Activated naive CD4-positive, alpha-beta T cell treated with anti-CD3 and anti-CD28 coated beads, Interleukin-2, amount 50 U/mL, for 72 hours (primary cell): ENCODE results near the gene GPR27. TPM values are rescaled to one million over a fixed set of nuclear protein-coding genes. Genes with fewer than 3 reads are reported as not detected.

Source experiments
- ATAC-seq, 2 donors: fragments of 150-1000 bp; cut with Tn5 transposase; 2 replicates each; pipeline ENCODE4 v1.10.0; 2021; ENCODE audit warnings: mild to moderate bottlenecking in 2 of 2, moderate library complexity in 2 of 2
- DNase-seq, 2 donors: peaks; one replicate each; pipeline ENCODE4 v3.0.0; 2021 to 2022; ENCODE audit warnings: low spot score in 2 of 2
- H3K27ac Mint-ChIP-seq, 2 donors: one replicate each; pipeline ENCODE4 v1.8.0; 2022; ENCODE audit warnings: mild to moderate bottlenecking in 2 of 2, mixed read lengths in 2 of 2
- H3K36me3 Mint-ChIP-seq, 2 donors: one replicate each; pipeline ENCODE4 v1.8.0; 2022; ENCODE audit warnings: mixed read lengths in 2 of 2
- H3K9me3 Mint-ChIP-seq, 2 donors: one replicate each; pipeline ENCODE4 v1.8.0; 2022; ENCODE audit warnings: mixed read lengths in 2 of 2
- total RNA-seq, 2 donors: library from RNA; stranded (reverse); gene quantifications; one replicate each; pipeline ENCODE4 v1.2.3, GENCODE V29; 2022

The GPR27 gene, protein sequence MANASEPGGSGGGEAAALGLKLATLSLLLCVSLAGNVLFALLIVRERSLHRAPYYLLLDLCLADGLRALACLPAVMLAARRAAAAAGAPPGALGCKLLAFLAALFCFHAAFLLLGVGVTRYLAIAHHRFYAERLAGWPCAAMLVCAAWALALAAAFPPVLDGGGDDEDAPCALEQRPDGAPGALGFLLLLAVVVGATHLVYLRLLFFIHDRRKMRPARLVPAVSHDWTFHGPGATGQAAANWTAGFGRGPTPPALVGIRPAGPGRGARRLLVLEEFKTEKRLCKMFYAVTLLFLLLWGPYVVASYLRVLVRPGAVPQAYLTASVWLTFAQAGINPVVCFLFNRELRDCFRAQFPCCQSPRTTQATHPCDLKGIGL
- total RNA-seq: under 1 TPM in 1 of 2 donors, not detected in 1; 0.74 TPM

DNA sequence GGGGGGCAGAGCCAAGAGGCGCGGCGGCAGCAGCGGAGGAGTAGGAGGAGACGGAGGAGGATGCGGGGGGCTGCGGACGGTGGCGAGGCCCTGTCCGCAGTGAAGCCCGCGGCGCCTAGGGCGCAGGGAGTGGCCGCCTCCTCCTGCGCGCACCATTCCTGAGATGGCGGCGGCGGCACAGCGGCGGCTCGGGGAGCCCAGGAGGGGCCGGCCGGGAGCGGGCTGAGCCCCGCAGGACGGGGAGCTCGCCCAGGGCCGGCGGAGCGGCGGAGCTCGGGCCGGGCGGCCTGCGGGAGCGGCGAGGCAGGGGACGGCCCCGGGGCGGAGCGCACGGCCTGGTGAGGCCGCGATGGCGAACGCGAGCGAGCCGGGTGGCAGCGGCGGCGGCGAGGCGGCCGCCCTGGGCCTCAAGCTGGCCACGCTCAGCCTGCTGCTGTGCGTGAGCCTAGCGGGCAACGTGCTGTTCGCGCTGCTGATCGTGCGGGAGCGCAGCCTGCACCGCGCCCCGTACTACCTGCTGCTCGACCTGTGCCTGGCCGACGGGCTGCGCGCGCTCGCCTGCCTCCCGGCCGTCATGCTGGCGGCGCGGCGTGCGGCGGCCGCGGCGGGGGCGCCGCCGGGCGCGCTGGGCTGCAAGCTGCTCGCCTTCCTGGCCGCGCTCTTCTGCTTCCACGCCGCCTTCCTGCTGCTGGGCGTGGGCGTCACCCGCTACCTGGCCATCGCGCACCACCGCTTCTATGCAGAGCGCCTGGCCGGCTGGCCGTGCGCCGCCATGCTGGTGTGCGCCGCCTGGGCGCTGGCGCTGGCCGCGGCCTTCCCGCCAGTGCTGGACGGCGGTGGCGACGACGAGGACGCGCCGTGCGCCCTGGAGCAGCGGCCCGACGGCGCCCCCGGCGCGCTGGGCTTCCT lies at the start of gene GPR27:
TSS of gene GPR27 (plus strand) at position 155 of the 909 bp plus-strand sequence. CDS start at position 350, 195 bp downstream.
- DNase-seq (peak in 1 of 2 donors; percentile 35), ATAC-seq (peak; percentile 63 to 79)
- H3K27ac Mint-ChIP-seq: no peak within 1 kb of the TSS
- peaks cover 0 to 5% of the 10 kb centered on the region in 2 donors for H3K36me3 Mint-ChIP-seq
- H3K9me3 Mint-ChIP-seq: no peaks in the 10 kb centered on the region

DNA sequence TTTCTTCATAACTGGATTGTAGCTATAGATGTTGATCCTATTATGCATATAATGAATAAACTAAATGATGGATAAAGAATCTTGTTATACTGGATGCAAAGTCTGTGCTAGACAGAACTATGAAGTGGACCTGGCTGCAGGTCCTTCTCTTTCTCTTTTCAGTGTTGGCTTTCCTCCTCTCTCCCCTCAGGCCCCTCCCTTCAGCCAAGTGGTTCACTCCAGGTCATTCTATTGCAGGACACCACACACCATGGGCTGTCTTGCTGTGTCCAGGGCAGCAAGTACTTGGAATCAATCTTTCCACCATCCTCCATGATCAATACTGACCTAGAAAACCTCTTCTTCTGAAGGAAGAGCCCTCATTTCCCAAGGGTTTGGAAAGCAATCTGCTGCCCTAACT lies 48.7 kb upstream of the GPR27 start:
- Mint-ChIP-seq H3K9me3 (peaks cover 0 to 5% of the 10 kb centered on the region in 2 donors), H3K36me3 (peaks cover 0 to 12% of the 10 kb centered on the region in 2 donors), H3K27ac (peak overlapping the region in 1 of 2 donors; percentile 15)
- ATAC-seq (no peak), DNase-seq (no peak)

DNA sequence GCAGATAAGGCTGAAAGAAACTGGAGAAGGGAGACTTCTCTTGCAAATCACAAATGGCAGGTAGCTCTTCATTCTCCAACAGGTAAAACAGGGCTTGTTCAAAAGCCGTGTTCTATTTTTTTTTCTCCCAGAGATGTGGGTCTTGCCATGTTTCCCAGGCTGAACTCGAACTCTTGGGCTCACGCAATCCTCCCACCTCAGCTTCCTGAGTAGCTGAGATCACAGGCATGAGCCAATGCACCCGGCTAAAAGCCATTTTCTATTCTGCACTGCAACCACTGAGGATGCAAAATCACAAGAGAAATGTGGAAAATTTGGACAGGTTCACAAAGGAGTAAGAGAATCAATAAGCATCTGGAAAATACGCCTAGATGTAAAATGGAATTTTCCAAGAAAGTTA lies 48.0 kb upstream of the GPR27 start:
- Mint-ChIP-seq H3K9me3 (peaks cover 0 to 5% of the 10 kb centered on the region in 2 donors), H3K27ac (no peak overlapping the region), H3K36me3 (peaks cover 0 to 12% of the 10 kb centered on the region in 2 donors)
- ATAC-seq: no peak
- no peak for DNase-seq

DNA sequence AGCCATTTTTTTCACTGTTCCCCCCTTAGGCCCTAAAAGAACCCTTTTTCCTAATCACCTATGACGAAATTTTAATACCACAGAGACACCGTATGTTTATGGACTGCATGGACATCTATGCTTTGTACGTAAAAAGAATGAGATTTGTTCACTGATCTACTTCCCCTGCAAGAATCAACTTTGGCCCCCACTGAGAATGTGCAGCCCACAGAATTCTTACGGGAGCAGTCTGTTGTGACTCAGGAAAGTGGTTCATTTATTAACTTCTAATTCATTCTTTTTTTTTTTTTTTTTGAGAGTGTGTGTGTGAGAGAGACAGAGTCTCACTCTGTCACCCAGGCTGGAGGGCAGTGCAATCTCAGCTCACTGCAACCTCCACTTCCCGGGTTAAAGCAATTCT lies 46.1 kb upstream of the GPR27 start:
- DNase-seq: no peak
- Mint-ChIP-seq H3K36me3 (peaks cover 0 to 7% of the 10 kb centered on the region in 2 donors), H3K9me3 (peaks cover 0 to 5% of the 10 kb centered on the region in 2 donors), H3K27ac (no peak overlapping the region)
- ATAC-seq: no peak

DNA sequence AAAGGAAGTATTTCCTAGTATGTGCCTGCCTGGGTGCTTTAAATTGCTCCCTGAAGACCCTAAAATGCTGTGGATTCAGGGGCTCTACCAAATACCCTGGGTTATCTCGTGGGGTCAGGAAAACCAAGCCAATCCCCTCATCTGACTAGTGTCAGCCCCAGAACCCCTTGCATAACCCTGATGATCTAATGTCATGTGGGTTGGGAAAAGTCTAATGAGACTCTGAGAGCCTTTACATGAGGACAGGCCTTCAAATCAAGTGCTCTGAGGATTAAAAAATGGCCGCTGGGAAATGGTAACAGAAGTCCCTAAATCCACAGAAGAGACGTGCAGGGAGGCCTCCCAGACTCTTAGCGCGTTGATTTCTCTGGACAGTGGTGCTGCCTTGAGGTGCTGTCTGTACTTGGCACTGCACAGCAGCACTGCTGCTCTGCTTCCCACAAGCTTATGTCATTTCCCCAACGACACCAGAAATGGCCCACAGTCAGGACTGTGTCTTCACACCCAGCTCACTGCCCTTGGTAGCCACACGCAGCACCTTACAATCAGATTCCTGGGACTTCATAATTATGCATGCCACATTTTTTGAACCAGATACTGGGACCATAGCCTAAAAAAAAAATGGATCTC lies 45.1 kb upstream of the GPR27 start:
- Mint-ChIP-seq H3K36me3 (peaks cover 0 to 7% of the 10 kb centered on the region in 2 donors), H3K27ac (no peak overlapping the region), H3K9me3 (peaks cover 0 to 5% of the 10 kb centered on the region in 2 donors)
- ATAC-seq (no peak), DNase-seq (no peak)

DNA sequence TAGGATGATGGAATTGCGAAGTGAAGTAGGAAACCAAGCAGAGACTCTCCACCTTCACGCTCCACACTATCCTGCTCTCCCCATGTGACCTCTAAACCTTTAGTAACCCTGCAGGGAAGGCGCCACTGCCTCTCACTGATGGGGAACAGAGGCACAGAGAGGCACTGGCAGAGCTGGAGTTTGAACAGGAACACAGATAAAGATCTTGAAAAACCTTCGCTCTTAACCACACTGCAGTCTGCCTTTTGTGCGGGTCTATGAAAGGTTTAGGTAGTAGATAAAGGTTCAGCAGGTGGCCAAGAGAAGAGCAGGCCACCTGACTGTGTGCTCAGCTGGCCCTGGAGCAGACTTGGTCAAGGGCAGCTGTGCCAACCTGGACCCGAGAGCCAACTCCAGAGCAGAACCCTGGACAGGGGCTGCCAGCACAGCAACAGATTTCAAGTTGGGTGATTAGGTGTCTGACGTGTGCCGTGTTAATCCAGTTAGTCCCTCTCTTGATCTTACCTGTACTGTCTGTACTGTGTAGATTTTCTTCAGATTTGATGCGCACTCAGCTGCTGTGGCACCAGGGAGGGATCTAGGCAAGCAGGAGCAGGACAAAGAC lies 43.6 kb upstream of the GPR27 start:
- H3K27ac Mint-ChIP-seq: peak overlapping the region; percentile 3 to 39
- H3K9me3 Mint-ChIP-seq: no peaks in the 10 kb centered on the region
- H3K36me3 Mint-ChIP-seq: no peaks in the 10 kb centered on the region
- ATAC-seq (peak in 1 of 2 donors; percentile 19), DNase-seq (no peak)

DNA sequence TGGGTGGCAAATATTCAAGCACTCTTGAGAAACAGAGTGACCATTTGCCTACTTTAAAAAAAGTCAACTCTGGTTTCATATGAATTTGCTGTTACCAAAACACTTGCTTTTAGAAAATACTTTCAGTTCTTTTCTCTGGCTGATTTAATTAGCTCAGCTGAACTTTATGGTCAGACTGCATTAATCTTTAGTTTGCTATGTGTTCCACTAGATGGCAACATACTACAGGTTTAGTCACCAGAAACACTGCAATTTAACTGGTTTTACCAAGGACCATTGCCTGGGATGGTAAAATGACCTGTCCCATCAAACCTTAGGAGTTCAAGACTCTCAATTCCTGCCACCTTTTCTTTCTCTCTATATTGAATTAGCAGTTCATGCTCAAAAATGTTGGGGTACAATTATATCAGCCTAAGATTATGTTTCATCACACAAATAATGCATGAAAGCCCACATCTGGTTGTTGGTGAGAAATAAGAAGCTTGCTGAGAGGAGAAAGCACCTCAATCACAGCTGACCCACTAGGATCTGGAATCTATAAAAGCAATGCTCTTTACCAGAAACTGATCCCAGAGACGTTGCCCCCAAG lies 42.7 kb upstream of the GPR27 start:
- H3K9me3 Mint-ChIP-seq: no peaks in the 10 kb centered on the region
- no peak overlapping the region for H3K27ac Mint-ChIP-seq
- DNase-seq: no peak
- no peaks in the 10 kb centered on the region for H3K36me3 Mint-ChIP-seq
- peak; percentile 52 to 75 for ATAC-seq

DNA sequence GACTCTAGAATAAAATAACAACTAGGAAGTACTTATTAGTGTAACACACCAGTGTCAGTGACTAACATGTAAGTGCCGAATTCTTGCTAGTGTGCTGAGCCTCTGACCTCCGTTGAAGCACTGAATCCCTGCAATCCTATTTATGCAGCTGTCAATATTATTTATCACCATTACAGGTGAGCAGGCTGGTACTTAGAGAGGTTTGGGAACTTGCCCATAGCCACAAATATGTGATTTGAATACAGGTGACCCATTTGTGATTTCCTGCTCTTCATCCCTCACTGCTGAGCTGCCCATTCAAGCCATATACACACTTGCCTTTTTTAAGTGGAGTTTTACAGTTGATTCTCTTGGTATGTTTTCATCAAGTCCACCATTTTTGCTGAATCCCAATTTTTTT lies 40.6 kb upstream of the GPR27 start:
- Mint-ChIP-seq H3K27ac (no peak overlapping the region), H3K9me3 (no peaks in the 10 kb centered on the region), H3K36me3 (no peaks in the 10 kb centered on the region)
- DNase-seq (no peak), ATAC-seq (no peak)

DNA sequence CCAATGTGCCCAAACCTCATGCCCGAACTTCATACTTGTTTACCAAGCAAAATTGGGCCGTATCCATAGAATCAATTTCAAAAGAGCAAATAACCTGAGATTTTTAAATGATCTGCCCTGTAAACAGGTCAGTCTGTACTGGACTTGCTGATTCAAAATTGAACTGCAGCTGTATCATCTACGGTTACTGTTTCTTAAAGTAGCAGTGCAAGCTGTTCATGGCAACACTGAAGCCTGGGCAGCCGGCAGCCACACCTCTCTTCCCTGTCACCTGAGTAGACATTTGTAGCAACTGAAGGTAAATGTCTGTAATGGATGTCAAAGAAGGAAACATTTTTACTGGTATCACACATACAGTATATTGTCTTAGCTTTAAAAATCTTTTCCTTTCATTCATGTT lies 39.1 kb upstream of the GPR27 start:
- no peaks in the 10 kb centered on the region for H3K9me3 Mint-ChIP-seq
- no peak for ATAC-seq
- H3K36me3 Mint-ChIP-seq: peaks cover 0 to 7% of the 10 kb centered on the region in 2 donors
- DNase-seq: no peak
- H3K27ac Mint-ChIP-seq: no peak overlapping the region

DNA sequence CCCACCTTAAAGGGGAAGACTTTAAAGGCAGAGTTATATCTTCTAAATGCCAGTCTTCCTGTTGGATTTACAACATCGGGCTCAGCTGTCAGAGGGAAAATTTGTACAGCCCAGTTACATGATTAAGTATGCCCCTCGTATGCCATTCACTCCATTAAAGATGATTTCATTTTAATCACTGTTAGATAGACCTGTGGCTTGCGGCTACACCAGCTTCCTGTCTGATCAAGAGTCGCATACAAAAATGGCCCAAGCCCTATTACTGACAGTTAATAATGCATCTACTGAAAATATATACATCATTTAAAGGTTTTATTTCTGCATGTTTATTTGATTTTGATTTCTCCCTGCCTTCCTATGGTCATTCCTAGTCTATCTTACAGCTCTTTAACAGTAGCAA lies 35.6 kb upstream of the GPR27 start:
- DNase-seq (no peak), ATAC-seq (no peak)
- Mint-ChIP-seq H3K36me3 (peaks cover 0 to 7% of the 10 kb centered on the region in 2 donors), H3K27ac (no peak overlapping the region), H3K9me3 (no peaks in the 10 kb centered on the region)

DNA sequence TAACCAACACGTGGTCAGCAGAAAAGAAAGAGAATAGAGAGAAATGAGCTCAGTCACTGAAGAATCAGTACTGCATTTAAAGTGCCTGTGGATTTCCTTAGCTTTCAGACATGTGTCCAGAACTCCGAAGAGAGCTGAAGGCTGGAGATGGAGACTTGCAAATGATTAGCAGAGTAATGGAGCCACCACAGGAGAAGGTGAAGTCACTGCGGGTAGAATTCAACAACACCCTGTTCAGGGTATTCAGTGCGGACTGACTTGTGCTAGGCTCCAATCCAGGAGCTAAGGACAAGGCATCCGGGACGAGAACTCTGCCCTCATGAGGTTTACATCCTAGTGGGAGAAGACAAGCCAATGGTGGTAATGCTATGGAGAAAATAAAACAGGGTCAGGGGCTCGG lies 32.7 kb upstream of the GPR27 start:
- Mint-ChIP-seq H3K36me3 (peaks cover 10 to 12% of the 10 kb centered on the region in 2 donors), H3K27ac (peak overlapping the region in 1 of 2 donors; percentile 94), H3K9me3 (no peaks in the 10 kb centered on the region)
- DNase-seq: no peak
- ATAC-seq: no peak

DNA sequence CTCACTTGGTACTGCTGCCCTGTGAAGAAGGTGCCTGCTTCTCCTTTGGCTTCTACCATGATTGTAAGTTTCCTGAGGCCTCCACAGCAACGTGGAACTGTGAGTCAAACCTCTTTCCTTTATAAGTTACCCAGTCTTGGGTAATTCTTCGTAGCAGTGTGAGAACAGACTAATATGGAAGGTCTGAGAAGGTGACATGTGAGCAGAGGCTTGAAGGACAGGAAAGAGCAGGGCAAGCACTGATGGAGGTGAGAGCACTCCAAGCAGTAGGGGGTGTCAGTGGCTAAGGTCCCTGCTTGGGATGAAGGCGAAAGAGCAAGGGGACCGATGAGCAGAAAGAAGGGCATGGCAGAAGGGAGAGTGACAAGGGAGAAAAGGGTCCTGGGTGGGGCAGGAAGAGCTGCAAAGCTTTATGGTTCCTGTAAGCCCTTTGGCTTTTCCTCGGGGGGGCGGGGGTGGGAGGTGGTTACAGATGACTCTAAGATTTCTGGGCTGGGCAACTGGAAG lies 32.0 kb upstream of the GPR27 start:
- Mint-ChIP-seq H3K27ac (peak overlapping the region; percentile 86 to 94), H3K9me3 (no peaks in the 10 kb centered on the region), H3K36me3 (peaks cover 10 to 15% of the 10 kb centered on the region in 2 donors)
- DNase-seq (no peak), ATAC-seq (peak in 1 of 2 donors; percentile 38)

DNA sequence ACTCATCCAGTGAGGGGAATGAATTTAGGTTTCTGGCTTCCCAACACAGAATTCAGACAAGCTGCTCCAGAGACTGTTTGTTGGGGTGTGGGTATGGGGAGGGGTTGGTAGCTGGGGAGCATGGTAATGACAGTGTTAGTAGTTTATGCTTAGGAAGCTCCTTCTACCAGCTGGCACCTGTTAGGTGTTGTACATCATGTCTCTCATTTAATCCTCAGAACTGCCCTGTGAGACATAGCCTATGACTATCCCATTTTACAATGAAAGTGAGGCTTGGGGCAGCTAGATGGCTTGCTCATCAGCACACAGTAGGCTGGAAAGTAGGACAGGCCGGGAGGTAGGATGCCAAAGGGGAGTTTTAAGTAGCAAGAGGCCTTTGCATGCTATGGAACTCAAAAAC lies 31.0 kb upstream of the GPR27 start:
- ATAC-seq (peak in 1 of 2 donors; percentile 4), DNase-seq (no peak)
- H3K9me3 Mint-ChIP-seq: no peaks in the 10 kb centered on the region
- H3K36me3 Mint-ChIP-seq: peaks cover 10 to 15% of the 10 kb centered on the region in 2 donors
- H3K27ac Mint-ChIP-seq: peak overlapping the region; percentile 62 to 94

DNA sequence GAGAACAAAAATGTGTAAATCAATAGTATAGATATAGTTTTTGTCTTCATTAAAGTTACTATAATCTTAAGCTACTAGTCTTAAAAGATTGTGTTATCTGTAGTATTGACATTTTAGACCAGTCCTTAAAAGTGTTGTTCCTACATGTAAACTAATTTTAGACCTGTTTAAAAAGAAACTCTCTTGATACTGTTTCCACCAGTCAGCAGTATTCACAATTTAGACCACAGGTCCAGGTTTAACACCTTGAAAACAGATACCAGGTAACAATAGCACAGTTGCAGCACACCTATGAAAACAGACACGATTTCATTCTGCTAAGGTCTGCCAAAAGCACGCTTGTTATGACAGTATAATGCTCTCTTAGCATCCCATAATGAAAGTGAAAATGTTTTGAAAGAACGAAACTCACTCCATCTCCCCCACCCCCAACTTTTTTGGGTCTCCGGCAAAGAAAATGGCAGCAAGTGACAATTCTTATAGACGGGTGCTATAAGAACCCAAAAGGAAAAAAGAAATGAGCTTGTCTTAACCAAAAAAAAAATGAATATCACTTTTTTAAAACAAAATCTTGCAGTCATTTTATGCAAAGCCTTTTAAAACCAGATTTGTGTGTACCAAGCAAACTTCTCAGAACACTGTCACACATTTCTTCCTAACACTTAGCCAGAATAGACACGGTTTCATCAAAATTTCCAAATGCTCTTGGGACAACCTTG lies 30.0 kb upstream of the GPR27 start:
- H3K36me3 Mint-ChIP-seq: peaks cover 10 to 15% of the 10 kb centered on the region in 2 donors
- DNase-seq (peak in 1 of 2 donors; percentile 58), ATAC-seq (peak; percentile 39 to 63)
- H3K9me3 Mint-ChIP-seq: no peaks in the 10 kb centered on the region
- H3K27ac Mint-ChIP-seq: peak overlapping the region; percentile 88

DNA sequence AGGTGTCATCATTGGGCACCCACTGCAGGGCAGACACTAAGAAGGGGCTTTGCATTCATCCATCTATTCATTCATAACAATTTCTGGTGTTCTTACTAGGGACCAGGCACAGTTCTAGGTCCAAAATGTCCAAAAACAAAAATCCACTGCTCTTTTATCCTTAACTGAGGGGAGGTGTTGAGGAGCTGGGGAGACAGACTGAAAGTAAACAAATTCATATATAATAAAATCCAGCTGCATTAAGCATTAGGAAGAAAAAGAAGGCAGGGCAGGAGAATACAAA lies 29.5 kb upstream of the GPR27 start:
- ATAC-seq (no peak), DNase-seq (no peak)
- Mint-ChIP-seq H3K36me3 (peaks cover 10 to 12% of the 10 kb centered on the region in 2 donors), H3K9me3 (no peaks in the 10 kb centered on the region), H3K27ac (peak overlapping the region; percentile 88)
